PC-3 (cell line): Measurements from ENCODE around the gene TRPV2. TPM values are rescaled to one million over a fixed set of nuclear protein-coding genes. Genes with fewer than 3 reads are reported as not detected.
"Not testable (repeated sequence)": the region's sequence is repeated elsewhere in the genome, so short reads cannot be mapped to it uniquely, and the experiment has no call there.

Source experiments
- ATAC-seq: fragments of 200-7000 bp; cut with Tn5 transposase; 2 replicates; pipeline ENCODE4 v1.9.1; 2020; ENCODE audit warnings: mild to moderate bottlenecking, moderate library complexity
- BruUV-seq: library from RNA; stranded (reverse); fragments of 400-500 nt; replicated peaks from 2 replicates; lab custom pipeline; 2021; lab: Mats Ljungman, UMichigan
- CTCF ChIA-PET: fragments of 300-600 bp; sonication (Branson Sonifier 250); formaldehyde crosslinking; loops from one replicate; lab custom pipeline; 2022; ENCODE audit warnings: antibody characterized with exemption; lab: Charles Lee
- POLR2A ChIA-PET: fragments of 300-600 bp; sonication (Branson Sonifier 250); formaldehyde crosslinking; loops from one replicate; lab custom pipeline; 2022; ENCODE audit warnings: antibody characterized with exemption; ENCODE audit not compliant: unreplicated experiment; lab: Charles Lee
- DNase-seq: peaks from one replicate; pipeline ENCODE4 v3.0.0-alpha.2; 2015
- H2AFZ ChIP-seq: fragments of 300-600 bp; sonication (generic); 2 replicates; pipeline ENCODE4 v1.6.0; 2016; ENCODE audit warnings: antibody characterized with exemption, low read length
- H3F3A ChIP-seq: fragments of 300-600 bp; sonication (generic); one replicate; pipeline ENCODE4 v1.6.0; 2017; ENCODE audit warnings: antibody characterized with exemption, low read length, control low read depth, mild to moderate bottlenecking; ENCODE audit not compliant: unreplicated experiment
- H3K27ac ChIP-seq: fragments of 300-600 bp; sonication (generic); 2 replicates; pipeline ENCODE4 v1.5.1; 2016; ENCODE audit warnings: mild to moderate bottlenecking, low read length
- H3K27me3 ChIP-seq: fragments of 300-600 bp; sonication (generic); 2 replicates; pipeline ENCODE4 v1.6.1; 2016; ENCODE audit warnings: low read length, mixed read lengths
- H3K36me3 ChIP-seq: fragments of 300-600 bp; sonication (generic); 2 replicates; pipeline ENCODE4 v1.6.1; 2016; ENCODE audit warnings: low read depth, mixed run types, low read length, mixed read lengths
- H3K4me1 ChIP-seq: fragments of 300-600 bp; sonication (generic); 2 replicates; pipeline ENCODE4 v1.5.1; 2016; ENCODE audit warnings: low read length; ENCODE audit not compliant: insufficient read depth
- H3K4me2 ChIP-seq: fragments of 300-600 bp; sonication (generic); 2 replicates; pipeline ENCODE4 v1.6.0; 2016; ENCODE audit warnings: low read length
- H3K4me3 ChIP-seq: fragments of 300-600 bp; sonication (generic); 2 replicates; pipeline ENCODE4 v1.5.1; 2016; ENCODE audit warnings: mild to moderate bottlenecking, low read length, mixed read lengths
- H3K79me2 ChIP-seq: fragments of 300-600 bp; sonication (generic); 2 replicates; pipeline ENCODE4 v1.6.1; 2017; ENCODE audit warnings: low read length, mixed read lengths
- H3K9ac ChIP-seq: fragments of 300-600 bp; sonication (generic); 2 replicates; pipeline ENCODE4 v1.6.0; 2016; ENCODE audit warnings: mild to moderate bottlenecking, low read length
- H3K9me2 ChIP-seq: fragments of 300-600 bp; sonication (generic); replicated peaks from 2 replicates; pipeline ENCODE4 v1.6.1; 2016; ENCODE audit warnings: mixed run types, low read length, mixed read lengths
- H3K9me3 ChIP-seq: fragments of 300-600 bp; sonication (generic); 2 replicates; pipeline ENCODE4 v1.6.1; 2016; ENCODE audit warnings: low read length, mixed read lengths
- H4K20me1 ChIP-seq: fragments of 300-600 bp; sonication (generic); 2 replicates; pipeline ENCODE4 v1.6.1; 2016; ENCODE audit warnings: low read length, mixed read lengths
- CTCF ChIP-seq: fragments of 300-600 bp; sonication (generic); conservative IDR thresholded peaks from 2 replicates; pipeline ENCODE4 v1.5.1; 2017; ENCODE audit warnings: antibody characterized with exemption, low read depth, mild to moderate bottlenecking, low read length
- EZH2 ChIP-seq: fragments of 300-600 bp; sonication (generic); IDR thresholded peaks from one replicate; pipeline ENCODE4 v1.6.1; 2017; ENCODE audit warnings: antibody characterized with exemption, mild to moderate bottlenecking, low read length; ENCODE audit not compliant: unreplicated experiment
- EZH2phosphoT487 ChIP-seq: fragments of 300-600 bp; sonication (generic); IDR thresholded peaks from 2 replicates; pipeline ENCODE4 v1.6.1; 2018; ENCODE audit warnings: mild to moderate bottlenecking, antibody characterized with exemption, low read length, borderline replicate concordance
- intact Hi-C: fragments of 100-400 bp; cut with micrococcal nuclease; formaldehyde crosslinking; loops from 2 replicates; pipeline ENCODE4 v1.9.0; 2023
- total RNA-seq: library from RNA; depleted of rRNA; stranded (reverse); fragments of >200 nt; gene quantifications from 2 replicates; pipeline ENCODE4 v1.2.3, GENCODE V29; 2014

The TRPV2 gene
- total RNA-seq, 1 experiment from 2014 or later: 1.9 TPM

GRCh38 chr17:16398270-16399267, 16.8 kb upstream of the TRPV2 start:
- no peaks in the 10 kb centered on the region for H3K36me3 ChIP-seq
- no peaks in the 10 kb centered on the region for H3K9me3 ChIP-seq
- H3K79me2 ChIP-seq: no peaks in the 10 kb centered on the region
- H4K20me1 ChIP-seq: no peaks in the 10 kb centered on the region
- TF ChIP-seq CTCF: no peak
- TF ChIP-seq EZH2phosphoT487: no peak
- no peak for TF ChIP-seq EZH2
- H3K4me3 ChIP-seq: peak overlapping the region; percentile 44; the same call in 1 of the 2 replicates
- no peak overlapping the region for H3K9ac ChIP-seq
- DNase-seq: peak; percentile 75
- H3F3A ChIP-seq: no peaks in the 10 kb centered on the region
- H3K27me3 ChIP-seq: no peaks in the 10 kb centered on the region
- intact Hi-C loops: no loop called here
- peak overlapping the region; percentile 80 for H3K4me2 ChIP-seq
- peak overlapping the region; percentile 84 for H2AFZ ChIP-seq
- no TSS peak for BruUV-seq
- CTCF ChIA-PET: no interaction called here
- H3K4me1 ChIP-seq: peaks cover 12% of the 10 kb centered on the region
- peak; percentile 86 for ATAC-seq
- POLR2A ChIA-PET: no interaction called here
- no peaks in the 10 kb centered on the region for H3K9me2 ChIP-seq
- peak overlapping the region; percentile 12; the same call in 1 of the 2 replicates for H3K27ac ChIP-seq

DNA sequence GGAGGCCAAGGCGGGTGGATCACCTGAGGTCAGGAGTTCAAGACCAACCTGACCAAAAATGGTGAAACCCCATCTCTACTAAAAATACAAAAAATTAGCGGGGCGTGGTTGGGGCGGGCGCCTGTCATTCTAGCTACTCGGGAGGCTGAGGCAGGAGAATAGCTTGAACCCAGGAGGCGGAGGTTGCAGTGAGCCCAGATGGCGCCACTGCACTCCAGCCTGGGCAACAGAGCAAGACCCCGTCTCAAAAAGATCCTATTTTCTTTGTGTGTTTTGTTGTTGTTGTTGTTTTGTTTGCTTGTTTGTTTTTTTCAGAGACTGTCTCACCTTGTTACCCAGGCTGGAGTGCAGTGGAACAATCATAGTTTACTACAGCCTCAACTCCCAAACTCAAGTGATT, 11.5 kb upstream of the TRPV2 start:
- H2AFZ ChIP-seq, H4K20me1 ChIP-seq, H3K4me1 ChIP-seq, BruUV-seq, H3K9me2 ChIP-seq, H3K36me3 ChIP-seq, intact Hi-C loops, H3K9me3 ChIP-seq, ATAC-seq, H3K4me2 ChIP-seq, H3K27me3 ChIP-seq, H3K79me2 ChIP-seq, H3K27ac ChIP-seq, POLR2A ChIA-PET, H3K9ac ChIP-seq, H3F3A ChIP-seq, H3K4me3 ChIP-seq, DNase-seq: not testable (repeated sequence)
- CTCF ChIA-PET: interaction anchor here (0.7 kb wide), 1 partner anchor 121 kb away, joined by 3 read pairs; no protein-coding TSS in a partner anchor

GRCh38 chr17:16406742-16407674, 8.4 kb upstream of the TRPV2 start:
- Histone ChIP-seq H3K36me3 (no peaks in the 10 kb centered on the region), H3K9me2 (no peaks in the 10 kb centered on the region), H3K4me1 (peaks cover 3% of the 10 kb centered on the region; the same call in 1 of the 2 replicates), H2AFZ (peak overlapping the region; percentile 96), H3K4me3 (peak overlapping the region; percentile 68), H3K79me2 (no peaks in the 10 kb centered on the region), H3F3A (peaks cover 4% of the 10 kb centered on the region), H3K27me3 (no peaks in the 10 kb centered on the region), H4K20me1 (no peaks in the 10 kb centered on the region), H3K9ac (peak overlapping the region; percentile 55), H3K9me3 (no peaks in the 10 kb centered on the region), H3K27ac (no peak overlapping the region), H3K4me2 (peak overlapping the region; percentile 95)
- no peak for TF ChIP-seq EZH2phosphoT487
- no peak for TF ChIP-seq CTCF
- TF ChIP-seq EZH2: no peak
- ChIA-PET POLR2A (no interaction called here), CTCF (no interaction called here)
- no TSS peak for BruUV-seq
- peak; percentile 39 for DNase-seq
- ATAC-seq: peak; percentile 81
- intact Hi-C loops: no loop called here
